ENCODE results near the gene RYR3. TPM values are rescaled to one million over a fixed set of nuclear protein-coding genes. Genes with fewer than 3 reads are reported as not detected.

Gene RYR3
- total RNA-seq, 1 experiment from 2014 or later = not detected

- no peak overlapping the region for H3K4me2 ChIP-seq (ENCODE audit: low read length)
- no peaks in the 10 kb centered on the region for H3K79me2 ChIP-seq (ENCODE audit: low read length)
- POLR2A ChIA-PET (ENCODE audit: unreplicated experiment) = no interaction called here
- no peak overlapping the region for H3K4me3 ChIP-seq (ENCODE audit: low read length)
- no peak for ATAC-seq
- H3K4me1 ChIP-seq (ENCODE audit: insufficient read depth, low read length) = 0 out of 2 replicates have a peak, but pooled peaks cover 16% of the 10 kb centered on the region
- DNase-seq = no peak
- no peak overlapping the region for H2AFZ ChIP-seq (ENCODE audit: low read length)
- intact Hi-C loops (cut with micrococcal nuclease) = no loop called here
- no peaks in the 10 kb centered on the region for H3F3A ChIP-seq (ENCODE audit: low read length, unreplicated experiment)
- H3K9ac ChIP-seq (ENCODE audit: low read length) = no peak overlapping the region
- TF ChIP-seq EZH2 (IDR thresholded peaks at IDR 0.05; ENCODE audit: low read length, unreplicated experiment) = no peak
- no peak for TF ChIP-seq EZH2phosphoT487 (IDR thresholded peaks at IDR 0.05; ENCODE audit: borderline replicate concordance, low read length)
- TF ChIP-seq CTCF (conservative IDR thresholded peaks at IDR 0.05; ENCODE audit: low read depth, low read length) = no peak
- BruUV-seq (replicated peaks) = no TSS peak
- CTCF ChIA-PET = no interaction called here
- peaks cover 22% of the 10 kb centered on the region; the same call in 1 of the 2 replicates for H3K27me3 ChIP-seq (ENCODE audit: low read length)
- H3K27ac ChIP-seq (ENCODE audit: low read length) = no peak overlapping the region
- H3K9me2 ChIP-seq (replicated peaks; ENCODE audit: low read length) = no peaks in the 10 kb centered on the region
- H3K9me3 ChIP-seq (ENCODE audit: low read length) = no peaks in the 10 kb centered on the region
- no peaks in the 10 kb centered on the region for H4K20me1 ChIP-seq (ENCODE audit: low read length)
- no peaks in the 10 kb centered on the region for H3K36me3 ChIP-seq (ENCODE audit: low read depth, low read length)
These were observed 14.7 kb upstream of the RYR3 start for GRCh38 chr15:33296050-33296449.

- H3K27me3 ChIP-seq (ENCODE audit: low read length) = peaks cover 25% of the 10 kb centered on the region; the same call in 1 of the 2 replicates
- H2AFZ ChIP-seq (ENCODE audit: low read length) = no peak overlapping the region
- ChIA-PET CTCF (no interaction called here), POLR2A (ENCODE audit: unreplicated experiment) (no interaction called here)
- TF ChIP-seq CTCF (conservative IDR thresholded peaks at IDR 0.05; ENCODE audit: low read depth, low read length) (no peak), EZH2phosphoT487 (IDR thresholded peaks at IDR 0.05; ENCODE audit: borderline replicate concordance, low read length) (no peak), EZH2 (IDR thresholded peaks at IDR 0.05; ENCODE audit: low read length, unreplicated experiment) (no peak)
- DNase-seq (no peak), ATAC-seq (no peak)
- H4K20me1 ChIP-seq (ENCODE audit: low read length) = no peaks in the 10 kb centered on the region
- H3K9me2 ChIP-seq (replicated peaks; ENCODE audit: low read length) = no peaks in the 10 kb centered on the region
- H3K4me2 ChIP-seq (ENCODE audit: low read length) = no peak overlapping the region
- intact Hi-C loops (cut with micrococcal nuclease) = no loop called here
- no peaks in the 10 kb centered on the region for H3K36me3 ChIP-seq (ENCODE audit: low read depth, low read length)
- 0 out of 2 replicates have a peak, but pooled peaks cover 16% of the 10 kb centered on the region for H3K4me1 ChIP-seq (ENCODE audit: insufficient read depth, low read length)
- no TSS peak for BruUV-seq (replicated peaks)
- no peak overlapping the region for H3K4me3 ChIP-seq (ENCODE audit: low read length)
- no peak overlapping the region for H3K27ac ChIP-seq (ENCODE audit: low read length)
- H3K9me3 ChIP-seq (ENCODE audit: low read length) = no peaks in the 10 kb centered on the region
- H3K79me2 ChIP-seq (ENCODE audit: low read length) = no peaks in the 10 kb centered on the region
- no peaks in the 10 kb centered on the region for H3F3A ChIP-seq (ENCODE audit: low read length, unreplicated experiment)
- H3K9ac ChIP-seq (ENCODE audit: low read length) = no peak overlapping the region
These were observed 13.9 kb upstream of the RYR3 start for GRCh38 chr15:33296856-33297255.

- Histone ChIP-seq H3K9ac (ENCODE audit: low read length) (no peak overlapping the region), H4K20me1 (ENCODE audit: low read length) (no peaks in the 10 kb centered on the region), H3F3A (ENCODE audit: low read length, unreplicated experiment) (no peaks in the 10 kb centered on the region), H3K27me3 (ENCODE audit: low read length) (peaks cover 37% of the 10 kb centered on the region), H3K4me1 (ENCODE audit: insufficient read depth, low read length) (0 out of 2 replicates have a peak, but pooled peaks cover 13% of the 10 kb centered on the region), H3K9me2 (replicated peaks; ENCODE audit: low read length) (no peaks in the 10 kb centered on the region), H3K27ac (ENCODE audit: low read length) (no peak overlapping the region), H2AFZ (ENCODE audit: low read length) (no peak overlapping the region), H3K36me3 (ENCODE audit: low read depth, low read length) (no peaks in the 10 kb centered on the region), H3K9me3 (ENCODE audit: low read length) (no peaks in the 10 kb centered on the region), H3K4me2 (ENCODE audit: low read length) (no peak overlapping the region), H3K79me2 (ENCODE audit: low read length) (no peaks in the 10 kb centered on the region), H3K4me3 (ENCODE audit: low read length) (no peak overlapping the region)
- POLR2A ChIA-PET (ENCODE audit: unreplicated experiment) = no interaction called here
- TF ChIP-seq EZH2phosphoT487 (IDR thresholded peaks at IDR 0.05; ENCODE audit: borderline replicate concordance, low read length) (no peak), CTCF (conservative IDR thresholded peaks at IDR 0.05; ENCODE audit: low read depth, low read length) (no peak), EZH2 (IDR thresholded peaks at IDR 0.05; ENCODE audit: low read length, unreplicated experiment) (no peak)
- ATAC-seq (no peak; the same call in 1 of the 2 replicates), DNase-seq (peak; percentile 71)
- intact Hi-C loops (cut with micrococcal nuclease) = no loop called here
- CTCF ChIA-PET = no interaction called here
- no TSS peak for BruUV-seq (replicated peaks)
These were observed 12.1 kb upstream of the RYR3 start for GRCh38 chr15:33298631-33299030.
